ENCODE data around the gene KRTAP10-2. TPM values are rescaled to one million over a fixed set of nuclear protein-coding genes. Genes with fewer than 3 reads are reported as not detected.

The KRTAP10-2 gene
- total and polyA plus RNA-seq, 9 of the 15 experiments (the other 6 are each of a cell fraction or from before 2014, with no cell fraction given), result not detected

DNA sequence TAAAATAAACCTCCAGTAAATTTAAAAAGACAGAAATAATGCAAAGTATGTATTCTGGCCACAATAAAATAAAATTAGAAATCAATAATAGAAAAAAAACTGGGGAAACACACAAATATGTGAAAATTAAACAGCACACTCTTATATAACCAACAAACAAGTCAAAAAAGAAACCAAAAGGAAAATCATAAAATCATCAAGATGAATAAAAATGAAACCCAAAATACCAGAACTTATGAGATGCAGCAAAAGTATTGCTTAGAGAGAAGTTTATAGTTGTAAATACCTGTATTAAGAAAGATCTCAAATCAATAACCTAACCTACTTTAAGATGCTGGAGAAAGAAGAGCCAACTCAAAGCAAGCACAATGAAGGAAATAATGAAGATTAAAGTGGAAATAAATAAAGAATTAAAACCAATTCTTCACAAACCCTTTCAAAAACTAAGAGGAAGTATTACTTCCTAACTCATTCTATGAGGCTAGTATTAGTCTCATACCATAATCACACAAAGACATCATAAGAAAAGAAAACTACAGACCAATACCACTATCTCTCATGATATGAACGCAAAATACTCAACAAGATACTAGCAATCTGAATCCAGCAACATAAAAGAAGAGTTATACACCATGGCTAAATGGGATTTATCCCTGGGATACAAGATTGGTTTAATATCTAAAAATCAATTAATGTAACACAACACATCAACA, 13.7 kb upstream of the KRTAP10-2 start (continued):
- no peak for TF ChIP-seq NEUROD1 (IDR thresholded peaks at IDR 0.05; ENCODE audit: borderline replicate concordance, low read depth, low read length, partially characterized antibody)

DNA sequence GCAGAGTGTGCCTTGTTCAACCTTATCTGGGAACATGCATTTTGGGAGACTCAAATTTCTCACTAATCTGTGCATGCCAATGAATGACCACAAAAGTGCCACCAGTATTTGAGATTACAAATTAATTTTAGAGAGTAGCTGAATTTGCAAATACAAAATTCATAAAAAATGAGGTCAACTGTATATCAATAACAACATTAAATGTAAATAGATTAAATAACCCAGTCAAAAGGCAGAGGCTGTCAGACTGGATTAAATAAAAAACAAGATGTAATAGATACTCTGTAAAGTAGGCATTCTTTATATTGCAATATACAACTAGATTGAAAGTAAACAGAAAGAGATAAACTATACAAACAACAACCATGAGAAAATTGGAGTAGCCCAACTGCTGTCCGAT, 12.8 kb upstream of the KRTAP10-2 start:
- Histone ChIP-seq H3K36me3 (ENCODE audit: control insufficient read depth, insufficient read depth, low read length) (no peaks in the 10 kb centered on the region), H3K9me1 (ENCODE audit: control insufficient read depth, insufficient read depth, low read length) (no peaks in the 10 kb centered on the region), H2AFZ (ENCODE audit: low read depth, low read length) (no peak overlapping the region), H3K79me2 (ENCODE audit: control insufficient read depth, insufficient read depth, low read length) (no peaks in the 10 kb centered on the region), H3K27ac (ENCODE audit: extremely low read depth, low read depth, low read length) (no peak overlapping the region), H4K20me1 (replicated peaks; ENCODE audit: control insufficient read depth, insufficient read depth, low read length) (no peaks in the 10 kb centered on the region), H3K4me3 (no peak overlapping the region), H3K27me3 (ENCODE audit: control insufficient read depth in 2 of 2, insufficient read depth in 2 of 2, low read length in 2 of 2) (no peaks in the 10 kb centered on the region), H3K4me1 (replicated peaks in 1 of 2; ENCODE audit: control insufficient read depth in 2 of 2, insufficient read depth in 2 of 2, low read length in 2 of 2) (peaks cover 0 to 10% of the 10 kb centered on the region in 2 experiments; a peak in 1 of 5 replicates), H3K9ac (ENCODE audit: insufficient read depth in 1 of 2, low read depth in 2 of 2, low read length in 2 of 2) (no peak overlapping the region), H3K9me3 (replicated peaks; ENCODE audit: control insufficient read depth, insufficient read depth, low read depth, low read length) (no peaks in the 10 kb centered on the region), H3K4me2 (ENCODE audit: insufficient read depth, low read length) (no peak overlapping the region)
- POLR2A ChIA-PET, result no interaction called here
- no peak for ATAC-seq
- DNase-seq (ENCODE audit: extremely low read depth in 1 of 4, low spot score in 3 of 4), result no peak
- no TSS peak for BruUV-seq (replicated peaks)
- FAIRE-seq, result no peak
- in situ Hi-C loops (cut with MboI) (no loop called here), intact Hi-C loops (cut with micrococcal nuclease) (no loop called here)
- CTCF ChIA-PET (ENCODE audit: low intra/inter-chr PET ratio), result no interaction called here
- WGBS (ENCODE audit: insufficient coverage, low coverage, missing lambda C conversion rate), result 4% methylated on average over 1 of the region's 1 CpG
- TF ChIP-seq MCM3 (IDR thresholded peaks at IDR 0.05) (no peak), ZNF507 (tag; conservative IDR thresholded peaks at IDR 0.05) (peak; percentile 95)

GRCh38 chr21:44558695-44559094, 7.4 kb upstream of the KRTAP10-2 start, which contains the start of gene KRTAP10-3:
Gene KRTAP10-3 (minus strand): TSS chr21:44558795. CDS start chr21:44558715, 80 bp downstream.
- Histone ChIP-seq H4K20me1 (replicated peaks; ENCODE audit: control insufficient read depth, insufficient read depth, low read length) (0 out of 2 replicates have a peak, but pooled peaks cover 2% of the 10 kb centered on the region), H3K36me3 (ENCODE audit: control insufficient read depth, insufficient read depth, low read length) (no peaks in the 10 kb centered on the region), H3K79me2 (ENCODE audit: control insufficient read depth, insufficient read depth, low read length) (no peaks in the 10 kb centered on the region), H3K9me1 (ENCODE audit: control insufficient read depth, insufficient read depth, low read length) (no peaks in the 10 kb centered on the region), H2AFZ (ENCODE audit: low read depth, low read length) (no peak within 1 kb of the TSS), H3K27ac (ENCODE audit: extremely low read depth, low read depth, low read length) (no peak within 1 kb of the TSS), H3K9ac (ENCODE audit: insufficient read depth in 1 of 2, low read depth in 2 of 2, low read length in 2 of 2) (no peak within 1 kb of the TSS), H3K27me3 (ENCODE audit: control insufficient read depth in 2 of 2, insufficient read depth in 2 of 2, low read length in 2 of 2) (peaks cover 31 to 45% of the 10 kb centered on the region in 2 experiments), H3K4me2 (ENCODE audit: insufficient read depth, low read length) (no peak within 1 kb of the TSS), H3K9me3 (replicated peaks; ENCODE audit: control insufficient read depth, insufficient read depth, low read depth, low read length) (no peaks in the 10 kb centered on the region), H3K4me1 (replicated peaks in 1 of 2; ENCODE audit: control insufficient read depth in 2 of 2, insufficient read depth in 2 of 2, low read length in 2 of 2) (no peaks in the 10 kb centered on the region; a peak in 1 of 5 replicates), H3K4me3 (no peak within 1 kb of the TSS)
- DNase-seq (ENCODE audit: extremely low read depth in 1 of 4, low spot score in 3 of 4) (no peak), FAIRE-seq (no peak), ATAC-seq (no peak)
- 0% methylated on average over 5 of the region's 5 CpGs for WGBS (ENCODE audit: insufficient coverage, low coverage, missing lambda C conversion rate)
- in situ Hi-C loops (cut with MboI), result no loop called here
- POLR2A ChIA-PET, result no interaction called here
- intact Hi-C loops (cut with micrococcal nuclease), result no loop called here
- CTCF ChIA-PET (ENCODE audit: low intra/inter-chr PET ratio), result no interaction called here
- BruUV-seq (replicated peaks), result no TSS peak
- TF ChIP-seq, protein P1, sequence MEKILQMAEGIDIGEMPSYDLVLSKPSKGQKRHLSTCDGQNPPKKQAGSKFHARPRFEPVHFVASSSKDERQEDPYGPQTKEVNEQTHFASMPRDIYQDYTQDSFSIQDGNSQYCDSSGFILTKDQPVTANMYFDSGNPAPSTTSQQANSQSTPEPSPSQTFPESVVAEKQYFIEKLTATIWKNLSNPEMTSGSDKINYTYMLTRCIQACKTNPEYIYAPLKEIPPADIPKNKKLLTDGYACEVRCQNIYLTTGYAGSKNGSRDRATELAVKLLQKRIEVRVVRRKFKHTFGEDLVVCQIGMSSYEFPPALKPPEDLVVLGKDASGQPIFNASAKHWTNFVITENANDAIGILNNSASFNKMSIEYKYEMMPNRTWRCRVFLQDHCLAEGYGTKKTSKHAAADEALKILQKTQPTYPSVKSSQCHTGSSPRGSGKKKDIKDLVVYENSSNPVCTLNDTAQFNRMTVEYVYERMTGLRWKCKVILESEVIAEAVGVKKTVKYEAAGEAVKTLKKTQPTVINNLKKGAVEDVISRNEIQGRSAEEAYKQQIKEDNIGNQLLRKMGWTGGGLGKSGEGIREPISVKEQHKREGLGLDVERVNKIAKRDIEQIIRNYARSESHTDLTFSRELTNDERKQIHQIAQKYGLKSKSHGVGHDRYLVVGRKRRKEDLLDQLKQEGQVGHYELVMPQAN (IDR thresholded peaks at IDR 0.05; ENCODE audit: borderline replicate concordance), result no peak
- TF ChIP-seq CHD4 (IDR thresholded peaks at IDR 0.05; ENCODE audit: insufficient read depth, insufficient replicate concordance, low read depth, low read length, poor library complexity, severe bottlenecking), result no peak
- no peak for TF ChIP-seq XRCC4 (IDR thresholded peaks at IDR 0.05; ENCODE audit: extremely low read depth, insufficient read depth, insufficient read length)
- TF ChIP-seq, protein P2, sequence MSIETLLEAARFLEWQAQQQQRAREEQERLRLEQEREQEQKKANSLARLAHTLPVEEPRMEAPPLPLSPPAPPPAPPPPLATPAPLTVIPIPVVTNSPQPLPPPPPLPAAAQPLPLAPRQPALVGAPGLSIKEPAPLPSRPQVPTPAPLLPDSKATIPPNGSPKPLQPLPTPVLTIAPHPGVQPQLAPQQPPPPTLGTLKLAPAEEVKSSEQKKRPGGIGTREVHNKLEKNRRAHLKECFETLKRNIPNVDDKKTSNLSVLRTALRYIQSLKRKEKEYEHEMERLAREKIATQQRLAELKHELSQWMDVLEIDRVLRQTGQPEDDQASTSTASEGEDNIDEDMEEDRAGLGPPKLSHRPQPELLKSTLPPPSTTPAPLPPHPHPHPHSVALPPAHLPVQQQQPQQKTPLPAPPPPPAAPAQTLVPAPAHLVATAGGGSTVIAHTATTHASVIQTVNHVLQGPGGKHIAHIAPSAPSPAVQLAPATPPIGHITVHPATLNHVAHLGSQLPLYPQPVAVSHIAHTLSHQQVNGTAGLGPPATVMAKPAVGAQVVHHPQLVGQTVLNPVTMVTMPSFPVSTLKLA (conservative IDR thresholded peaks at IDR 0.05), result no peak
- TF ChIP-seq ZNF785 (CRISPR knock-in tag; IDR thresholded peaks at IDR 0.05), result no peak
- no peak for TF ChIP-seq ZBED1 (IDR thresholded peaks at IDR 0.05)
- no peak for TF ChIP-seq MYNN (IDR thresholded peaks at IDR 0.05)
- no peak for TF ChIP-seq MYNN (CRISPR knock-in tag; IDR thresholded peaks at IDR 0.05)
- TF ChIP-seq ZNF561 (CRISPR knock-in tag; conservative IDR thresholded peaks at IDR 0.05), result no peak

Data from K562 (cell line).